Measurements from ENCODE around the gene SLC23A1.

The SLC23A1 gene

DNA sequence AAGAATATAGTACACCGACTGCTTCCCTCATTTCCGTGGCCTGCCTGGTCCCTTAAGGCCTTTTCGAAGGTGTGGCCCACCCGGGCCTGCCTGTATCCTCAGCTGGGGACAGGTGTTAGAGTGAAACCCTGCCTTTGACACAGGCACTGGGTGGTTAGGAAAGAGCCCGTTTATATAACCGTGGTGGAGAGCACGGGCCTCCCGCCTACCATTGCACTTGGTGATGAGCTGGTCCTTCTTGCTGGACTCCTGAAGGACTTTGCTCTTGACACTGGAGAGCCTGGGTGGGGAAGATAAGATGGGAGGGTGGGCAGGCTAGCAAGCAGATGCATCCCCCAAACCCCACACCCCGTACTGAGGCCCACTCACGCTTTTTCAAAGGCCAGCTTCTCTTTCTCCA is 18.4 kb upstream of the SLC23A1 start:
- no peak for DNase-seq (ENCODE audit: low read depth)
- TF ChIP-seq, protein P1, sequence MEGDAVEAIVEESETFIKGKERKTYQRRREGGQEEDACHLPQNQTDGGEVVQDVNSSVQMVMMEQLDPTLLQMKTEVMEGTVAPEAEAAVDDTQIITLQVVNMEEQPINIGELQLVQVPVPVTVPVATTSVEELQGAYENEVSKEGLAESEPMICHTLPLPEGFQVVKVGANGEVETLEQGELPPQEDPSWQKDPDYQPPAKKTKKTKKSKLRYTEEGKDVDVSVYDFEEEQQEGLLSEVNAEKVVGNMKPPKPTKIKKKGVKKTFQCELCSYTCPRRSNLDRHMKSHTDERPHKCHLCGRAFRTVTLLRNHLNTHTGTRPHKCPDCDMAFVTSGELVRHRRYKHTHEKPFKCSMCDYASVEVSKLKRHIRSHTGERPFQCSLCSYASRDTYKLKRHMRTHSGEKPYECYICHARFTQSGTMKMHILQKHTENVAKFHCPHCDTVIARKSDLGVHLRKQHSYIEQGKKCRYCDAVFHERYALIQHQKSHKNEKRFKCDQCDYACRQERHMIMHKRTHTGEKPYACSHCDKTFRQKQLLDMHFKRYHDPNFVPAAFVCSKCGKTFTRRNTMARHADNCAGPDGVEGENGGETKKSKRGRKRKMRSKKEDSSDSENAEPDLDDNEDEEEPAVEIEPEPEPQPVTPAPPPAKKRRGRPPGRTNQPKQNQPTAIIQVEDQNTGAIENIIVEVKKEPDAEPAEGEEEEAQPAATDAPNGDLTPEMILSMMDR (IDR thresholded peaks at IDR 0.05; ENCODE audit: insufficient read depth, low read depth, low read length, missing control alignments): no peak
- no peak overlapping the region for H3K4me3 ChIP-seq (ENCODE audit: low read length)

DNA sequence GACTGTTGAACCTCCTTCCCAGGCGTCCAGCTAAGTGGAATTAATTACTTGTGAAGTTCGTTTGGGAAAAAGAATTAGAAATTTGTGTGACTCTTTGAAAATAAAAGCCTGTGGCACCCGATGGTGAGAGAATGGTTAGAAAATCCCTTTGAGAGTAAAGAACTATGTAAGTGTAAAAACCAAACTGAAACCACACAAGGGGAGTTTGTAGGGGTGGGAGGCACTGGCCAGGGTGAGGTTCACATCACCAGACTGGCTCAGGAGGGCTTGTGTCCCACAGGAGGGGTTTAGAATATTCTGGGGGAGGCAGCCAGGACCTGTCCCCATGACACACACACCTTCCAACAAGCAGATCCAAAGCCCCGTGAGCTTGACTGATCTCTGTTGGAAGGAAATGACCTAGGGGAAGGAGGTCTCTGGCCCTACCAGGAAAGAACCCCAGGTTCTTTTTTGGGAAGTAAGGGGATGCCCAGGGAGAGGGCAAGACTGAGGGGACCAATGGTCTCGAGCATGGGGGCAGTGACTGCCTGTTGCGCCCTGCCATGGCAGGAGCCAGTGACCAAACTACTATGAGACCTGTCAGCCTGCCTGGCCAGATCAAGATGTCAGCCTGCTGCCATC is 16.5 kb upstream of the SLC23A1 start:
- H3K4me3 ChIP-seq (ENCODE audit: low read length): no peak overlapping the region
- no peak for DNase-seq (ENCODE audit: low read depth)
- TF ChIP-seq, protein P1 (IDR thresholded peaks at IDR 0.05; ENCODE audit: insufficient read depth, low read depth, low read length, missing control alignments): no peak

GRCh38 chr5:139397921-139398320 is 14.8 kb upstream of the SLC23A1 start:
- no peak overlapping the region for H3K4me3 ChIP-seq (ENCODE audit: low read length)
- TF ChIP-seq, protein P1 (IDR thresholded peaks at IDR 0.05; ENCODE audit: insufficient read depth, low read depth, low read length, missing control alignments): no peak
- no peak for DNase-seq (ENCODE audit: low read depth)

- TF ChIP-seq, protein P1 (IDR thresholded peaks at IDR 0.05; ENCODE audit: insufficient read depth, low read depth, low read length, missing control alignments): no peak
- DNase-seq (ENCODE audit: low read depth): no peak
- no peak overlapping the region for H3K4me3 ChIP-seq (ENCODE audit: low read length)
Measured at GRCh38 chr5:139396691-139397090, 13.6 kb upstream of the SLC23A1 start.

DNA sequence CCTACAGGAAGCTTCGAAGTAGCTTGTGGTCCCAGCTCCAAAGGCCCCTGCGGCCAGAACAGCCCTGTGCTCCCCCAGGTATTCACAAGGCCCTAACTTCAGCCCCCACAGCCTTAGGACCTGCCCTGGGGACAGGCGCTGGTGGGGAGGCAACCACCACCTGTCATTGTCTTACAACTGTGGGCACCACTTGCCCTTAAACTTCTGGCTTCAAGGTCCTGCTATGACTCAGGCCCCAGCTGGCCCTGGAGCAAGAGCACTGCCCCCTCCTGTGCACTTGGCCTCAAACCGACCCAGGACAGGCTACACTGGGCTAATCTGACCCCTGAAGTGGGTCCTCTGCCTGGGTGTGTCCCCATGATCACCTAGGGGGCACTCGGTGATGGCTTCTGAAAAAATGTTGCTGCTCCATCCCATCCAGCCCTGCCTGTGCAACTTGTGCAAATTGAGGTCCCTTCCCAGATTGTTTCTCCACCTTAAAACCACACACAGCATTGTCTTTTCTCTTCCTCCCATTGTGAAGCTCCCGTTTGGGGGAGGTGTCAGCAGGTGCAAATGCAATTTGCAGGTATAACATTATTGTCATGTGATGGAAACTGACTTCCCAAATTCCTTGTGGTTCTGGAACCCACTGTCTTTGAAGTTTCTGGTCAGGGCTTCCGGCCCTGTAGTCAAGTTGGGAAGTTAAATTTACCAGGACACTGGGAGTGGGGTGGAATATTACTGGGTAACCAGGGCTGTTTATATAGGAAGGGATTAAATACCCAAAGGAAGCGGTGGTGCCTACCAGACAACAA is 12.9 kb upstream of the SLC23A1 start:
- DNase-seq (ENCODE audit: low read depth): no peak
- TF ChIP-seq, protein P1 (IDR thresholded peaks at IDR 0.05; ENCODE audit: insufficient read depth, low read depth, low read length, missing control alignments): no peak
- no peak overlapping the region for H3K4me3 ChIP-seq (ENCODE audit: low read length)

- H3K4me3 ChIP-seq (ENCODE audit: low read length): peak within 1 kb of the TSS; percentile 42
- TF ChIP-seq, protein P1 (IDR thresholded peaks at IDR 0.05; ENCODE audit: insufficient read depth, low read depth, low read length, missing control alignments): no peak
- no peak for DNase-seq (ENCODE audit: low read depth)
Measured at GRCh38 chr5:139394654-139395566, 11.8 kb upstream of the SLC23A1 start, which contains the start of gene PROB1. Gene PROB1, minus strand, starts transcription at chr5:139395104. Its CDS starts 23 bp downstream, at chr5:139395081.

Measured in epithelial cell of esophagus (primary cell).